ENCODE data around the gene MAP3K6. TPM values are rescaled to one million over a fixed set of nuclear protein-coding genes. Genes with fewer than 3 reads are reported as not detected.

Gene MAP3K6
- total and polyA plus RNA-seq, 4 donors = 1.3 to 8.3 (median 4.0) TPM

GRCh38 chr1:27372022-27372807, 5.5 kb upstream of the MAP3K6 start (continued):
- TF ChIP-seq ATF3 (IDR thresholded peaks at IDR 0.05) = no peak

GRCh38 chr1:27368869-27369582, 2.3 kb upstream of the MAP3K6 start:
- no peaks in the 10 kb centered on the region for H3K27me3 ChIP-seq (ENCODE audit: control insufficient read depth in 4 of 4, insufficient read depth in 4 of 4, low read length in 3 of 4)
- H3K9me3 ChIP-seq (ENCODE audit: control insufficient read depth in 4 of 4, low read length in 3 of 4) = no peaks in the 10 kb centered on the region
- no peak overlapping the region for H3K27ac ChIP-seq (ENCODE audit: low read depth in 1 of 2, low read length in 2 of 2)
- 67% methylated on average over 13 of the region's 13 CpGs for WGBS
- TF ChIP-seq REST (IDR thresholded peaks at IDR 0.05) = no peak
- TF ChIP-seq JUND (IDR thresholded peaks at IDR 0.05) = no peak
- TF ChIP-seq NR2F2 (IDR thresholded peaks at IDR 0.05) = no peak
- TF ChIP-seq GABPA (IDR thresholded peaks at IDR 0.05 in 1 of 2, conservative IDR thresholded peaks at IDR 0.05 in 1 of 2) = no peak
- TF ChIP-seq RXRA (IDR thresholded peaks at IDR 0.05) = no peak
- no peak for TF ChIP-seq ATF3 (IDR thresholded peaks at IDR 0.05)
- no peak for TF ChIP-seq EGR1 (IDR thresholded peaks at IDR 0.05; ENCODE audit: low read depth in 2 of 2)
- DNase-seq (ENCODE audit: low spot score) = no peak
- H3K4me1 ChIP-seq (ENCODE audit: control insufficient read depth in 4 of 4, insufficient read depth in 4 of 4, low read length in 3 of 4) = peaks cover 0 to 34% (median 12%) of the 10 kb centered on the region in 4 donors
- no peaks in the 10 kb centered on the region for H3K36me3 ChIP-seq (ENCODE audit: control insufficient read depth in 4 of 4, insufficient read depth in 3 of 4, low read depth in 1 of 4, low read length in 3 of 4)
- H3K4me3 ChIP-seq (ENCODE audit: low read depth in 1 of 3, low read length in 3 of 3) = no peak overlapping the region
- no peak overlapping the region for H3K9ac ChIP-seq (ENCODE audit: low read depth in 1 of 2, low read length in 2 of 2)

GRCh38 chr1:27367160-27367650, 444 bp upstream of the MAP3K6 start:
- Histone ChIP-seq H3K27me3 (ENCODE audit: control insufficient read depth in 4 of 4, insufficient read depth in 4 of 4, low read length in 3 of 4) (no peaks in the 10 kb centered on the region), H3K9ac (ENCODE audit: low read depth in 1 of 2, low read length in 2 of 2) (peak overlapping the region in 1 of 2 donors; percentile 79), H3K36me3 (ENCODE audit: control insufficient read depth in 4 of 4, insufficient read depth in 3 of 4, low read depth in 1 of 4, low read length in 3 of 4) (no peaks in the 10 kb centered on the region), H3K4me3 (ENCODE audit: low read depth in 1 of 3, low read length in 3 of 3) (peak overlapping the region; percentile 66 to 80 (median 72)), H3K27ac (ENCODE audit: low read depth in 1 of 2, low read length in 2 of 2) (peak overlapping the region; percentile 37 to 90), H3K4me1 (ENCODE audit: control insufficient read depth in 4 of 4, insufficient read depth in 4 of 4, low read length in 3 of 4) (peaks cover 0 to 34% (median 12%) of the 10 kb centered on the region in 4 donors), H3K9me3 (ENCODE audit: control insufficient read depth in 4 of 4, low read length in 3 of 4) (no peaks in the 10 kb centered on the region)
- 42% methylated on average over 8 of the region's 8 CpGs for WGBS
- no peak for DNase-seq (ENCODE audit: low spot score)
- TF ChIP-seq ATF3 (IDR thresholded peaks at IDR 0.05) = no peak
- TF ChIP-seq JUND (IDR thresholded peaks at IDR 0.05) = no peak
- no peak for TF ChIP-seq HNF4G (IDR thresholded peaks at IDR 0.05)
- TF ChIP-seq FOXA2 (IDR thresholded peaks at IDR 0.05) = no peak
- no peak for TF ChIP-seq YY1 (IDR thresholded peaks at IDR 0.05)
- TF ChIP-seq EGR1 (IDR thresholded peaks at IDR 0.05; ENCODE audit: low read depth in 2 of 2) = no peak
- TF ChIP-seq SP1 (IDR thresholded peaks at IDR 0.05) = no peak
- no peak for TF ChIP-seq RXRA (IDR thresholded peaks at IDR 0.05)
- no peak for TF ChIP-seq HNF4A (conservative IDR thresholded peaks at IDR 0.05)
- no peak for TF ChIP-seq FOXA1 (IDR thresholded peaks at IDR 0.05)
- TF ChIP-seq GABPA (IDR thresholded peaks at IDR 0.05 in 1 of 2, conservative IDR thresholded peaks at IDR 0.05 in 1 of 2) = no peak
- no peak for TF ChIP-seq RAD21 (IDR thresholded peaks at IDR 0.05)
- TF ChIP-seq ZBTB33 (IDR thresholded peaks at IDR 0.05) = no peak
- no peak for TF ChIP-seq MAX (IDR thresholded peaks at IDR 0.05)
- TF ChIP-seq NR2F2 (IDR thresholded peaks at IDR 0.05) = no peak
- TF ChIP-seq TAF1 (conservative IDR thresholded peaks at IDR 0.05) = no peak
- TF ChIP-seq REST (IDR thresholded peaks at IDR 0.05) = no peak

All from liver (tissue), 9 donors.